ENCODE data around the gene TRAFD1. TPM values are rescaled to one million over a fixed set of nuclear protein-coding genes. Genes with fewer than 3 reads are reported as not detected.

Gene TRAFD1
- total RNA-seq, 1 donor from 2014 or later: 27.5 TPM

DNA sequence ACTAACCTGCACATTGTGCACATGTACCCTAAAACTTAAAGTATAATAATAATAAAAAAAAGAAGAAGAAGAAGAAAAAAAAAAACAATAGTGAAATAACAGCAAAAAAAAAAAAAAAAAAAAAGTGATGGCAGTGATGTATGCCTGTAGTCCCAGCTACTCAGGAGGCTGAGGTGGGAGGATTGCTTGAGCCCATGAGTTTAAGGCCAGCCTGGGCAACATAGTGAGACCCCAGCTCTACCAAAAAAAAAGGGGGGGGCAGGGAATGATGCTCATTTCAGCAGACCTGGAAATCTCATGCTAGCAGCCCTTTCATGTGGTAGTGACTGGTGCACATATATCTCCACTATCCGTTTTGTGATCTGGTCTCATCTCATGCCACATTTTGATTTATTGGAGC, 20.8 kb downstream of the TRAFD1 start:
- no peak for DNase-seq (ENCODE audit: low spot score)
- peaks cover 9% of the 10 kb centered on the region for H3K4me1 Mint-ChIP-seq (ENCODE audit: low read depth)
- no peak overlapping the region for H3K4me3 Mint-ChIP-seq (ENCODE audit: unreplicated experiment)
- H3K27me3 Mint-ChIP-seq (ENCODE audit: low read depth): no peaks in the 10 kb centered on the region
- TF ChIP-seq, protein P1, sequence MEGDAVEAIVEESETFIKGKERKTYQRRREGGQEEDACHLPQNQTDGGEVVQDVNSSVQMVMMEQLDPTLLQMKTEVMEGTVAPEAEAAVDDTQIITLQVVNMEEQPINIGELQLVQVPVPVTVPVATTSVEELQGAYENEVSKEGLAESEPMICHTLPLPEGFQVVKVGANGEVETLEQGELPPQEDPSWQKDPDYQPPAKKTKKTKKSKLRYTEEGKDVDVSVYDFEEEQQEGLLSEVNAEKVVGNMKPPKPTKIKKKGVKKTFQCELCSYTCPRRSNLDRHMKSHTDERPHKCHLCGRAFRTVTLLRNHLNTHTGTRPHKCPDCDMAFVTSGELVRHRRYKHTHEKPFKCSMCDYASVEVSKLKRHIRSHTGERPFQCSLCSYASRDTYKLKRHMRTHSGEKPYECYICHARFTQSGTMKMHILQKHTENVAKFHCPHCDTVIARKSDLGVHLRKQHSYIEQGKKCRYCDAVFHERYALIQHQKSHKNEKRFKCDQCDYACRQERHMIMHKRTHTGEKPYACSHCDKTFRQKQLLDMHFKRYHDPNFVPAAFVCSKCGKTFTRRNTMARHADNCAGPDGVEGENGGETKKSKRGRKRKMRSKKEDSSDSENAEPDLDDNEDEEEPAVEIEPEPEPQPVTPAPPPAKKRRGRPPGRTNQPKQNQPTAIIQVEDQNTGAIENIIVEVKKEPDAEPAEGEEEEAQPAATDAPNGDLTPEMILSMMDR (IDR thresholded peaks at IDR 0.05): no peak
- H3K27ac Mint-ChIP-seq (ENCODE audit: unreplicated experiment): no peak overlapping the region
- H3K36me3 Mint-ChIP-seq (ENCODE audit: low read depth): peaks cover 36% of the 10 kb centered on the region
- H3K9me3 Mint-ChIP-seq (ENCODE audit: low read depth): no peaks in the 10 kb centered on the region

DNA sequence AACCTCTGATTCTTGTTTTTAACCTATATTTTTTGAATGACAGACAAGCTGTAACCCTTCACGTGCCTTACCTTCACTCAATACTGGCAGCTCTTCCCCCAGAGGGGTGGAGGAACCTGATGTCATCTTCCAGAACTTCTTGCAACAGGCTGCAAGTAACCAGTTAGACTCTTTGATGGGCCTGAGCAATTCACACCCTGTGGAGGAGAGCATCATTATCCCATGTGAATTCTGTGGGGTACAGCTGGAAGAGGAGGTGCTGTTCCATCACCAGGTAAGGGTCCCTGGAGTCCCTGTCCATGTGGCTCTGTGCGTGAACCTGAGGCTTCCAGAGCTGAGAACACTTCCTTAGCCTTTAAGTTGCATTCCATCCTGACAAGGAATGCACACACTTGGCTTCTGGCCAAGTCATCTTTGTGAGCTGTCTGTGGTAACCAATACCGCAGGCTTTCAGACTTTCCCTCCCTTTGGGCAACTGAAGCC, 22.7 kb downstream of the TRAFD1 start:
- TF ChIP-seq, protein P1 (IDR thresholded peaks at IDR 0.05): no peak
- H3K36me3 Mint-ChIP-seq (ENCODE audit: low read depth): peaks cover 45% of the 10 kb centered on the region

DNA sequence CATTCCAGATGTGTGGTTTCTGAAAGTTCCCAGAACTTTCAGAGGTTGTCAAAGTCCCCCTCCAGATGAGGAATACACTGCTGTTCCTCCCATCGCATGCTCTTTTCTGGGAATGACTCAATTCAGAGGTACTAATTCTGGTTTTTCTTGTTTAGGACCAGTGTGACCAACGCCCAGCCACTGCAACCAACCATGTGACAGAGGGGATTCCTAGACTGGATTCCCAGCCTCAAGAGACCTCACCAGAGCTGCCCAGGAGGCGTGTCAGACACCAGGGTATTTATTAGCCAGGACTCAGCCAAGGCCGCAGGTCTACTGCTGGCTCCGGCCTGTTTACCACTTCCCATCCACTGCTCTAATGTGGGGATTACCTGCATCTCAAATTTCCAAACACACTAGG, 24.2 kb downstream of the TRAFD1 start:
- no peaks in the 10 kb centered on the region for H3K9me3 Mint-ChIP-seq (ENCODE audit: low read depth)
- H3K36me3 Mint-ChIP-seq (ENCODE audit: low read depth): peaks cover 40% of the 10 kb centered on the region
- H3K4me3 Mint-ChIP-seq (ENCODE audit: unreplicated experiment): no peak overlapping the region
- H3K27ac Mint-ChIP-seq (ENCODE audit: unreplicated experiment): no peak overlapping the region
- DNase-seq (ENCODE audit: low spot score): peak; percentile 38
- H3K4me1 Mint-ChIP-seq (ENCODE audit: low read depth): peaks cover 9% of the 10 kb centered on the region
- H3K27me3 Mint-ChIP-seq (ENCODE audit: low read depth): no peaks in the 10 kb centered on the region
- TF ChIP-seq, protein P1 (IDR thresholded peaks at IDR 0.05): no peak

More for the DNA sequence above, 22.7 kb downstream of the TRAFD1 start:
- peak overlapping the region; percentile 90 for H3K27ac Mint-ChIP-seq (ENCODE audit: unreplicated experiment)
- H3K4me1 Mint-ChIP-seq (ENCODE audit: low read depth): peaks cover 9% of the 10 kb centered on the region
- DNase-seq (ENCODE audit: low spot score): peak; percentile 22
- no peaks in the 10 kb centered on the region for H3K9me3 Mint-ChIP-seq (ENCODE audit: low read depth)
- no peaks in the 10 kb centered on the region for H3K27me3 Mint-ChIP-seq (ENCODE audit: low read depth)
- H3K4me3 Mint-ChIP-seq (ENCODE audit: unreplicated experiment): no peak overlapping the region

DNA sequence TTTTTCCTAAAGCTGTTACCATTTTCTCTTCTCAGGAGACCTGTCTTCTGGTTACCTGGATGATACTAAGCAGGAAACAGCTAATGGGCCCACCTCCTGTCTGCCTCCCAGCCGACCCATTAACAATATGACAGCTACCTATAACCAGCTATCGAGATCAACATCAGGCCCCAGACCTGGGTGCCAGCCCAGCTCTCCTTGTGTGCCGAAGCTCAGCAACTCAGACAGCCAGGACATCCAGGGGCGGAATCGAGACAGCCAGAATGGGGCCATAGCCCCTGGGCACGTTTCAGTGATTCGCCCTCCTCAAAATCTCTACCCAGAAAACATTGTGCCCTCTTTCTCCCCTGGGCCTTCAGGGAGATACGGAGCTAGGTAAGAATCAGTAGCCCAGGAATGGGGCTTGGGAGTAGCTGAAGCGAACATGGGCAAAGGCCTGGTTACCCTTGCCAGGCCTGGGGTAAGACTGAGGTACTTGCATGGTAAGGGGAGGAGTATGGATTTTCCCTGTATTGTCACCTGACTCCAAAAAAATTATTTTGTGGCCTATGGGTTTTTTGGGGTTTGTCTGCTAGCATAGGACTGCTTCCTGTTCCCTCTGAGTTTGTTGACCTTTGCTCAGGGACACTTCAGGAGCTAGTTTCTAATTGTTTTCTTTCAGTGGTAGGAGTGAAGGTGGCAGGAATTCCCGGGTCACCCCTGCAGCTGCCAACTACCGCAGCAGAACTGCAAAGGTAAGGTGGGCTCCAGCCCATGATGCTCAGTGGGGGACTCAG, 26.6 kb downstream of the TRAFD1 start:
- Mint-ChIP-seq H3K4me3 (ENCODE audit: unreplicated experiment) (no peak overlapping the region), H3K4me1 (ENCODE audit: low read depth) (peaks cover 9% of the 10 kb centered on the region), H3K36me3 (ENCODE audit: low read depth) (peaks cover 44% of the 10 kb centered on the region), H3K9me3 (ENCODE audit: low read depth) (peaks cover 12% of the 10 kb centered on the region), H3K27ac (ENCODE audit: unreplicated experiment) (no peak overlapping the region), H3K27me3 (ENCODE audit: low read depth) (no peaks in the 10 kb centered on the region)
- TF ChIP-seq, protein P1 (IDR thresholded peaks at IDR 0.05): no peak
- DNase-seq (ENCODE audit: low spot score): peak; percentile 64

DNA sequence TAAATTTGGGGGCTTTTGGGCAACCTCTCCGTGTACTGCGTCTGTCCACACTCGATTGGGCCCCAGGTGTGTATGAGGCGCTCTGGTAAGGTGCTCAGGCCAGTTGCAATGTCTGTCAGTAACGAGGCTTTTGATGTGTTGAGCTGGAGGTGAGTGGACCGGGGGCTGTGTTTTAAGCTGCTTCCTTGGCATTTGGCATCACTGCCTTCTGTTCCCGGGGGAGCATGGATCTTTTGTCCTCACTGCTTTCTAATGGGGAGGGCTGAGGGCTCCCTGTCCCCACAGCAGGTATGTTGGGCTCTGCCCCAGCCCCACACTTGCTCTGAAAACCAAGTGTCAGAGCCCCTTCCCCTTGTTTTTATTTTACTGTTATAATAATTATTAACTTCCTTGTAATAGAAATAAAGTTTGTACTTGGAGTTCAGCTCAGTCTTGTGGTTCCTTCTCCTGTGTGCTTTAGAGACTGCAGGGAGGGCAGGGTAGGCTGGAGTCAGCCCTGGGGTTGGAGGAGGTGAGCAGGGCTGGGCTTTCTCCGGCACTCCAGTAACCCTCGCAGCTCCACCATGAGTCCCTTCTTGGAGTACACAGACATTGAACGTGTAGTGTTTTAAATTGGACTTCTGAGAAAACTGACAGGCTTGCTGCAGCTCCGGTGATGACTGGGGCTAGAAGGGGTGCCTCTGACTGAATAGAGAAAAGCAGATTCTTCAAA, 28.0 kb downstream of the TRAFD1 start:
- Mint-ChIP-seq H3K27ac (ENCODE audit: unreplicated experiment) (no peak overlapping the region), H3K4me3 (ENCODE audit: unreplicated experiment) (no peak overlapping the region), H3K4me1 (ENCODE audit: low read depth) (peaks cover 3% of the 10 kb centered on the region), H3K9me3 (ENCODE audit: low read depth) (peaks cover 19% of the 10 kb centered on the region), H3K36me3 (ENCODE audit: low read depth) (peaks cover 50% of the 10 kb centered on the region), H3K27me3 (ENCODE audit: low read depth) (no peaks in the 10 kb centered on the region)
- peak; percentile 55 for DNase-seq (ENCODE audit: low spot score)
- TF ChIP-seq, protein P1 (IDR thresholded peaks at IDR 0.05): no peak
